Left renal cortex interstitium (tissue), 4 donors: ENCODE measurements around the gene CBX4. TPM values are rescaled to one million over a fixed set of nuclear protein-coding genes. Genes with fewer than 3 reads are reported as not detected.
"Not testable (repeated sequence)": the region's sequence is repeated elsewhere in the genome, so short reads cannot be mapped to it uniquely, and the experiment has no call there.

Experiments used
- DNase-seq, 4 donors: peaks; one replicate each; pipeline ENCODE4 v3.0.0-alpha.2; 2013; ENCODE audit warnings: low read depth in 4 of 4, low spot score in 2 of 4, missing footprints in 1 of 4
- polyA plus RNA-seq, 4 donors: library from polyadenylated mRNA; unstranded; fragments of 120-200 nt; gene quantifications; one replicate each; pipeline ENCODE4 v1.2.1, GENCODE V29; 2013; ENCODE audit not compliant: insufficient read length in 4 of 4

CBX4 gene
- polyA plus RNA-seq, 4 donors = 11.9 to 17.4 (median 14.6) TPM

DNA sequence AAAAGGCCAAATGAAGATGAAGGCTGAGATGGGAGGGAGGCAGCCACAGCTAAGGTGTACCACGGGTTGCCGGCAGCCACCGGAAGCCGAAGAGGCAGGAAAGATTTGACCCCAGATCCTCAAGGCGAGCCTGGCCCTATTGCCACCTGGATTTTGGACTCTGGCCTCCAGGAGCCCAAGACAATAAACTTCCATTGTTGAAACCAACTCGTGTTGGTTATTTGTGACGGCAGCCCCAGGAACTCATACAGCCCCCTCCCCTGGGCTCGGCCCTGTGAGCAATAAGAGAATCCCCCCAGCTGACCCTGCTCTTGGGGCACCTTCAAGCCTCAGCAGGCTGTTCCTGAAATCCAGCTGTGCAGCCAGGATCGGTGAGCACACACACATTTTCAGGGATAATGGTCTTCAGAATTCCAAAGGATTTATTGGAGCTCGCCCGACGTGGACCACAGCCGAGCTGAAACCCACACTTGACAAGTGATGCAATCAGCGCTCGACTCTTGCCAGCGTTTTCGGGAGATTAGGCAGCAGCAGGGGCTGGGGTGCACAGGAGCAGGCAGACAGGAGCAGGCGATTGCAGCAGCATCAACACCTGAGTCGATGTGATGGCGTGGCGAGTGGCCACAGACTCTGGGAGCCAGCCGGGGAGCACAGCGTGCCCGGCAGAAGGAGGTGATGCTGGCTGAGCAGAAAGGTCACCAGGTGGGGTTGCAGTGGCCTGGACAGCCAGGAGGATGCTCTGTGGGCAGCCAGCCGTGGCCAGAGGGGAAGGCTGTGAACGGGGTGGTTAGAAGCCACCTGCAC lies 22.4 kb upstream of the CBX4 start:
- no peak for DNase-seq

DNA sequence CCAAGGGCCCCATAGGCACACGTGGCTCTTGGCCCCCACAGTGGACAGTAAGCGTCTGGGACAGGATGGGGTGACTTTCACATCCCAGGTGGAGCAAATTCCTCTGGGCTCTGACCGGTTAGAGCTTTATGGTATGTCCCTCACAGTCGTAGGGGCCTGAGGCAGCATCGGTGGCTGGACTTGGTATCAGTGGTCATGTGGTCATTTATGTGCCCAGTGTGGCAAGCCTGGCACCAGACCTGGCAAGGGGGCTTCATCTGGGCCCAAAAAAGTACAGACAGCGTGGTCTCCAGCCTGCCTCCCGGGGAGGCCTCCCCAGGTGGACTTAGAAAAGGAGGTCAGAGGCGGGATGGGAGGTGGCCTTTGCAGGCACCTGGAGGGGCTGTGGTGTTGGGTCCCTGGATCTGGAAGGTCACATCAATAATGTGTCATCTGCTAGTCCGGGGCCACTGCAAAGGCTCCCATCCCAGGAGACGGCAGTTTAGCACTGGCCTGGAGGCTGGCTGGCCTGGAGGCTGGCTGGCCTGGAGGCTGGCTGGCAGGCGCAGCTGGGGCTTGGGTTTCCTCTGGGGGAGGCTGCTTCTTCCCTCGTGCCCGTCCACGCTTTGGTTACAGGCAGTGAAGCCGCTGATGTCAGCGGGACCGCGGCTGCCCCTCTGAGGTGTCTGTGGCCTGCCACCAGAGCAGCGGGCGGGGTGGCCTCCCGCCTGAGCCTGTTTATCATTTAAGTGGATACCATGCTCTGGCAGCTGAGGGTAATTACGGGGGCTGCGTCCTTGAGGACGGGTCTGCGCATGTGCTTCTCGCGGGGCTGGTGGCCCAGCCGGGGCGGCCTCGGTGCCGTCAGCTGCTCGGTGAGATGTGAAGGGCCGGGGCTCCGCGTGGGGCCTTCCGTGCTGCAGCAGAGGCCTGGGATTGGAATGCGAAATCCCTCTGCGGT lies 20.7 kb upstream of the CBX4 start:
- DNase-seq = no peak

DNA sequence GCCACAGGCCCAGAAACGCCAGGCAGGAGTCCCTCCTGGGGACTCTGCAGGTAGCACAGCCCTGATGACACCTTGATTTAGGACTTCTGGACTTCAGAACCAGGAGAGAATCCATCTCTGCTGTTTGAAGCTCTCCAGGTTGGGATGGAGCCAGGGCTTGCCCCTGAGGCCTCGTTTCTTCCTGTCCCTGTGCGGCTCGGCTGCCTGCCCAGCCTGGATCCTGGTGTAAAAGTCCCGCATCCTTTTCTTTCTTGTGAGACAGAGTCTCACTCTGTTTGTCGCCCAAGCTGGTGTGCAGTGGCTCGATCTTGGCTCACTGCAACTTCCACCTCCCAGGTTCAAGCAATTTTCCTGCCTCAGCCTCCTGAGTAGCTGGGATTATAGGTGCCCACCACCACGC lies 17.9 kb upstream of the CBX4 start:
- DNase-seq = no peak

DNA sequence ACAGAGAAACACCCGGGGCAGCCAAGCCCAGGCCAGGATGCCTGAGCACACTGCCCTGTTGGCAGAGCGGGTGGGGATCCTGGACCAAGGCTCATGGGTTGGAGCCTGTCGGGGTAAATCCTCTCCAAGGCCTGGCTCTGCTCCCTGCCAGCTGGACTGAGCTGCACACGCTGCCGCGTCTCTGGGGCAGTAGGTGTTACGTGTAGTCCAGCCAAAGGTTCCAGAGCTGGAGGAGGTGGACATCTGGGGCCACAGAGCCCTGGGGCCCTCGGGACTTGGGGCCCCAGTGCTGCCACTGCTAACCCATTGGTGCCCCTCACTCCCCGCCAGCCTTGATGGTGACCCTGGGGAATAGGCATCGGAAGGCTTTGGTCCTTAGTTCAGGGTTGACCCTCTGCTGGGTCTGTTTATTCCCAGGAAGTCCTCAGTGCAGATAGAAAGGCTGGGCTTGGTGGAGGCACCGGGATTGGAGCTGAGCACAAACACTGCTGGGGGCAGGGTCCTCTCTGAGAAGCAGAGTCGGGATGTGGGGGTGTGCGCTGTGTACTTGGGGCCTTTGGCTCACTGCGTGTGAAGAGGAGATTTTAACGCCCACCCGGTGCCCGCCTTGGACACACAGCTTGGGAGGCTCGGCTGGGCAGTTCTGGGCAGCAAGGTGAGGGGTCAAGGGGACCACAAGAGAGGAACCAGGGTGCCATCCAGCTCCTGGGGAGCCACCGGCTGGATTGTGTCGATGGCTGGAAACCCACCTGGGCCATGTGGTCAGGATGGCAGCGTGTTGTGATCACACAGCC lies 16.3 kb upstream of the CBX4 start:
- no peak for DNase-seq

DNA sequence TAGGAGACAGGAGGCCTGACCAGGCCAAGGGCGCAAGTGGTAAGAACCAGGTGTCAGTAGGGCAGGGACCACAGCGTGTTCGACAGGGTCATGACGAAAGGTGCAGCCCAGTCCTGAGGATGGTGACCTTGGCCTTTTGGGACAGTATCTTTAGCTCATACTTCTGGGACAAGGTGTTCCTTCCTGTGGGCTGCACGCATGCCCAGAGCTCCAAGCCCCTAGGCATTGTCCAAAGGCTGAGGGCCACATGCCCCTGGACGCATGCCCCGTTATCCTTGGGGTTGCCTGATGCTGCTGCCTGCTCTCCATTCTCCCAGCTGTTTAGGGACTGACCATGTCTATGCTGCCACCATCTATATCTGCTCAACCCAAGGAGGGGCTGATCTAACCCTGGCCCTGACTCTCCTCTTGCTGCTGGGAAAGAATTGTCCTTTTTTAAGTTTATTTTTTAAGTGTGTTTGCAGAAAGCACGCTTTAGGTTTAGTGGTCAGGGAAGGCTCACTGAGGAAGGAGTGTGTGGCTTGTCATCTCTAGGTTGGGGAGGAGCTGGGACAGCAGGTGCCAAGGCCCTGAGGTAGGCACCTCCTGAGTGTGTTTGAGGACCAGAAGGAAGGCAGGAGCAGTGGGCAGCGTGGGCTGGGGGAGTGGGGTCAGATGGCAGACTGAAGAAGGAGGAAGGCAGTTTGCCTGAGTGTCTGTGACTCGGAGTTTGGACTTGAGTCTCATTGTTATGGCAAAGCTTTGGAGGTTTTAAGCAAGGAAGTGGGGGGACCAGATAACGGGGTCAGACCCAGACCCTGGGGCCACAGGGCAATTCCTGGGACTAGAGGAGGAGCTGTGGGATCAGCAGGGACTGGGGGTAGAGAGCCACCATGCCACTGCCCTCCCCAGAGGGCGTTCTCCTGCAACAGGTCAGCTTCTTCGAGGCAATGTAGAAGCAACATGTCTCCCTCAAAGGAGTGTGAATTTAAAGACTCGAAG lies 15.1 kb upstream of the CBX4 start:
- no peak for DNase-seq

- not testable (repeated sequence) for DNase-seq
Measured at GRCh38 chr17:79853168-79853567, 13.9 kb upstream of the CBX4 start.

- DNase-seq = no peak
Measured at GRCh38 chr17:79852748-79853147, 13.5 kb upstream of the CBX4 start.

- no peak for DNase-seq
Measured at GRCh38 chr17:79851461-79851817, 12.2 kb upstream of the CBX4 start.

- DNase-seq = no peak
Measured at GRCh38 chr17:79850571-79851460, 11.6 kb upstream of the CBX4 start.

DNA sequence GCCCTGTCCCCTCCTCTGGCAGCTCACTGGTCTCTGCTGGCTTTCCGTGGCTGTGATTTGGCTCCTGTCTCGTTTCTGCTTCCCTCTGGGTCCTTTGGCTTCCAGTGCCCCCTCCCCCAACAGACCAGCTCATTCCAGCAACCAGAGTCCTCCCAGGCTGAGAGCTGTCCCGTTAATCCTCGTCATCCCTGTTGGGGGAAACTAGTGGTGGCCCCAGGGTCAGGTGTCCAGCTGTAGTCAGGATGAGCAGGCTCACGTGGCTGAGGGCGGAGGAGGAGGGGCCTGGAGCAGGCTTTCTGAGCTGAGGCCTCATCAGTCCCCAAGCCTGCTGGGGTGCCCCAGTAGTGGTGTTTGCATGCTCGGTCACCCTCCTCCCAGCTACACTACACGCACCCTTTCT lies 10.7 kb upstream of the CBX4 start:
- DNase-seq = no peak

- DNase-seq = no peak
Measured at GRCh38 chr17:79848370-79848766, 9.1 kb upstream of the CBX4 start.

DNA sequence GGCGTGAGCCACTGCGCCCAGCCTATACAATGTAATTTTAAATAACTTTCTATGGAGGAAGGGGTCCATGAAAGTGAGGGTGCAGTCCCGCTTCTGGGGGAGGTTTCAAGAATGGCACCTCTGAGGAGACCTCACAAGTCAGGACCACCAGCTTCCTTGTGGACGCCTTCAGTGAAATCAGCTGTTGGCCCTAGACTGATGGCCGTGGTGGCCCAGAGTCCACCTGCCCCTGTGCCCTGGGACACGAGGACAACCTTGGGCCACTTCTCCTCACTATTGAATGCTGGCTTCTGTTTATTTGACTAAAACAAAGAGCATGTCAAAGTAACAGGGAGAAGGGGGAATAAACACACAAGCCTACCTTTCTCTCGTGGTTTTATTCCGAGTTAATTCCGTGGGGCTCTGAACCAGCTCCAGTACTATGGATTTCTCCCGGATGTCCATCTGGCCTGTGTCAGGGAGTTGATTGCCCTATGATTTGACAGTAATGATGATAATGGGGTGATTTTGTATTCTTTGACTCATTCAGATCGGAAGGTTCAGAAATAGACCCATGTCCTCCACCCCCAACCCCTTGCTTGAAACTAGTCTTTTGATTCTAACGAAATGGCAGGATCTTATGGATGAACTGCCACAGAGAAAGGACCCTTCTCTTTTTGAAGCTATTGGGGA lies 8.6 kb upstream of the CBX4 start:
- no peak for DNase-seq

- DNase-seq = no peak
Measured at GRCh38 chr17:79845601-79845949, 6.3 kb upstream of the CBX4 start.

GRCh38 chr17:79844869-79845600 lies 5.8 kb upstream of the CBX4 start:
- DNase-seq = no peak

- no peak for DNase-seq
Measured at GRCh38 chr17:79843816-79844800, 4.9 kb upstream of the CBX4 start.

DNA sequence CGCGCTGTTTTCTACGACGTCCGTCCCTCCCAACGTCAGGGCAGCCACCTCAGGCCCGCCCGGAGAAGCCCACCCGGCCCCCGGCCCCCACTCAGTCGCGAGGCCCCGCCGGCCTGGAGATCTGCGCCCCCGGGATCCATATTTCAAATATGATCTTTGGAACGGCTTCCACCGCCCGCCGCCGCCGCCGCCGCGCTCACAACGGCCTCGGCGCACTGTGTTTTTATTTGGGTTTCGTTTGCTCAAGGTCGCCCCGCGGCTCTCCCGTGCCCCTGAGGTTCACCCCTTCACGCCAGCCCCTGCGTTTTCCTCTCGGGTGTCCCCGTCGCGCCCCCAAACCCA lies 4.2 kb upstream of the CBX4 start:
- DNase-seq = no peak
